OCI-LY7 (cell line): ENCODE data around the gene CCK.

Source experiments
- CTCF ChIP-seq: fragments of 200-600 bp; sonication (generic); conservative IDR thresholded peaks from 2 replicates; pipeline ENCODE4 v1.5.1; 2014; ENCODE audit warnings: mild to moderate bottlenecking, antibody characterized with exemption, low read length, moderate library complexity, mixed read lengths
- EZH2phosphoT487 ChIP-seq: fragments of 200-600 bp; sonication (generic); IDR thresholded peaks from 2 replicates; pipeline ENCODE4 v1.6.1; 2018; ENCODE audit warnings: low read depth, borderline replicate concordance, mild to moderate bottlenecking, mixed run types, antibody characterized with exemption, low read length, moderate library complexity, mixed read lengths

- no peak for TF ChIP-seq CTCF
- no peak for TF ChIP-seq EZH2phosphoT487
Observed at GRCh38 chr3:42301446-42302175, 35.6 kb upstream of the CCK start.
